Mucosa of descending colon (tissue), 3 donors: Measurements from ENCODE around the gene KRTAP4-11. TPM values are rescaled to one million over a fixed set of nuclear protein-coding genes. Genes with fewer than 3 reads are reported as not detected.

Experiments used
- ATAC-seq: fragments of 200-7000 bp; cut with Tn5 transposase; one replicate; pipeline ENCODE4 v1.9.1; 2020; ENCODE audit warnings: mild to moderate bottlenecking, moderate library complexity
- DNase-seq, 3 donors: peaks; one replicate each; pipeline ENCODE4 v3.0.0-alpha.2; 2020
- H3K36me3 ChIP-seq: fragments of 200-600 bp; one replicate; pipeline ENCODE4 v1.8.0; 2021; ENCODE audit warnings: low read depth, mild to moderate bottlenecking
- H3K4me1 ChIP-seq: fragments of 200-600 bp; one replicate; pipeline ENCODE4 v1.8.0; 2021; ENCODE audit warnings: low read depth, mild to moderate bottlenecking
- H3K4me3 ChIP-seq: fragments of 200-600 bp; one replicate; pipeline ENCODE4 v1.8.0; 2021; ENCODE audit warnings: mild to moderate bottlenecking
- H3K9me3 ChIP-seq: fragments of 200-600 bp; one replicate; pipeline ENCODE4 v1.8.0; 2021; ENCODE audit warnings: mild to moderate bottlenecking
- intact Hi-C, 2 donors: fragments of 100-400 bp; cut with DNase I in 1 of 2; cut with micrococcal nuclease in 1 of 2; formaldehyde crosslinking; loops; one replicate each; pipeline versions ENCODE4 v1.11.0 to v1.11.1; 2022; cut with DNase I, micrococcal nuclease
- total RNA-seq, 3 donors: library from RNA; stranded (reverse); fragmentation: NEBNext Ultra II Directional in 2 of 3; extraction: Animal tissue kit (Norgen Biotek cat#: 25700) in 2 of 3; gene quantifications; one replicate each; pipeline versions ENCODE4 v1.2.1 to v1.2.4, GENCODE V29; 2021 to 2023
- TF ChIP-seq, protein P1 (sequence below): fragments of 200-600 bp; IDR thresholded peaks from one replicate; pipeline ENCODE4 v1.8.0; 2022; ENCODE audit warnings: antibody characterized with exemption, mild to moderate bottlenecking
- donor health status: DM: no; HTN: no; CAD: no; lungs with moderate emphysema.
- donor health status: DM: no; HTN: no; CAD: no.
- donor health status: DM: no; HTN: yes; CAD: no.

KRTAP4-11 gene
- total RNA-seq, 3 donors from 2014 or later: not detected

DNA sequence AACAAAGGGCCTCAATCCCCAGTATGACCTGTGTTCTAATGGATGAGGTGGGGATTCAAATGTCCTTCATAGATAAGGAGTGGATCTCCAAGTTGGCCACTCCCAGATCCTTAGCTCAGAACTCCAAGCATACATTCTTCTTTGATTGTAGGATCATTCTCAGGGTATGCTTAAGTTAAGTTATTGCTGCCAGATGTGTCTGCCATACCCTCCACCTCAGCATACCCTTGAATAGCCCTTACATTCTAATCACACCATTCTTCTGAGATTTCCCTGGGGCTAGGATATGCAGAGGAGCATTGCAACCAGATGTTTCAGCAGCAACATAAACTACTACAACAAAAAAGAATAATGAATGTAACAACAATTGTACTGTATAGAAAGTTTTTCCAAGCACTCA lies 50.9 kb downstream of the KRTAP4-11 start:
- ATAC-seq: no peak
- Histone ChIP-seq H3K9me3 (no peaks in the 10 kb centered on the region), H3K4me1 (no peaks in the 10 kb centered on the region), H3K36me3 (no peaks in the 10 kb centered on the region), H3K4me3 (no peak overlapping the region)
- no peak for DNase-seq
- TF ChIP-seq, protein P1, sequence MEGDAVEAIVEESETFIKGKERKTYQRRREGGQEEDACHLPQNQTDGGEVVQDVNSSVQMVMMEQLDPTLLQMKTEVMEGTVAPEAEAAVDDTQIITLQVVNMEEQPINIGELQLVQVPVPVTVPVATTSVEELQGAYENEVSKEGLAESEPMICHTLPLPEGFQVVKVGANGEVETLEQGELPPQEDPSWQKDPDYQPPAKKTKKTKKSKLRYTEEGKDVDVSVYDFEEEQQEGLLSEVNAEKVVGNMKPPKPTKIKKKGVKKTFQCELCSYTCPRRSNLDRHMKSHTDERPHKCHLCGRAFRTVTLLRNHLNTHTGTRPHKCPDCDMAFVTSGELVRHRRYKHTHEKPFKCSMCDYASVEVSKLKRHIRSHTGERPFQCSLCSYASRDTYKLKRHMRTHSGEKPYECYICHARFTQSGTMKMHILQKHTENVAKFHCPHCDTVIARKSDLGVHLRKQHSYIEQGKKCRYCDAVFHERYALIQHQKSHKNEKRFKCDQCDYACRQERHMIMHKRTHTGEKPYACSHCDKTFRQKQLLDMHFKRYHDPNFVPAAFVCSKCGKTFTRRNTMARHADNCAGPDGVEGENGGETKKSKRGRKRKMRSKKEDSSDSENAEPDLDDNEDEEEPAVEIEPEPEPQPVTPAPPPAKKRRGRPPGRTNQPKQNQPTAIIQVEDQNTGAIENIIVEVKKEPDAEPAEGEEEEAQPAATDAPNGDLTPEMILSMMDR: no peak
- intact Hi-C loops: no loop called here

Other genes with a start within 250 kb of the KRTAP4-11 start
- 1,000 to 10,000 TPM in 2 of 3 donors, 100 to 1,000 TPM in 1; 553 to 1,810 (median 1,312) TPM for gene KRT20, start 233.1 kb downstream of the KRTAP4-11 start, total RNA-seq
- gene KRT23, start 180.7 kb downstream of the KRTAP4-11 start, total RNA-seq: under 1 TPM in 1 of 3 donors, not detected in 2; 0.53 TPM
- gene KRT39, start 151.4 kb downstream of the KRTAP4-11 start, total RNA-seq: under 1 TPM in 1 of 3 donors, not detected in 2; 0.52 TPM
- gene KRT40, start 134.0 kb downstream of the KRTAP4-11 start, total RNA-seq: under 1 TPM in 1 of 3 donors, not detected in 2; 0.22 TPM
- gene KRTAP3-3, start 124.2 kb downstream of the KRTAP4-11 start, total RNA-seq: not detected
- gene KRTAP3-2, start 118.5 kb downstream of the KRTAP4-11 start, total RNA-seq: not detected
- gene KRTAP3-1, start 109.2 kb downstream of the KRTAP4-11 start, total RNA-seq: not detected
- not detected for gene KRTAP1-5, start 91.2 kb downstream of the KRTAP4-11 start, total RNA-seq
- gene KRTAP1-4, start 88.2 kb downstream of the KRTAP4-11 start, total RNA-seq: not detected
- not detected for gene KRTAP1-3, start 83.5 kb downstream of the KRTAP4-11 start, total RNA-seq
- not detected for gene KRTAP1-1, start 76.9 kb downstream of the KRTAP4-11 start, total RNA-seq
- gene KRTAP2-1, start 71.1 kb downstream of the KRTAP4-11 start, total RNA-seq: not detected
- not detected for gene KRTAP2-2, start 63.1 kb downstream of the KRTAP4-11 start, total RNA-seq
- not detected for gene KRTAP2-3, start 58.3 kb downstream of the KRTAP4-11 start, total RNA-seq
- not detected for gene KRTAP2-4, start 52.5 kb downstream of the KRTAP4-11 start, total RNA-seq
- gene KRTAP4-7, start 34.2 kb downstream of the KRTAP4-11 start, total RNA-seq: not detected
- gene KRTAP4-8, start 20.2 kb downstream of the KRTAP4-11 start, total RNA-seq: not detected
- gene KRTAP4-16, start 16.2 kb downstream of the KRTAP4-11 start, total RNA-seq: not detected
- not detected for gene KRTAP4-9, start 13.0 kb downstream of the KRTAP4-11 start, total RNA-seq
- not detected for gene KRTAP4-12, start 5.8 kb upstream of the KRTAP4-11 start, total RNA-seq
- not detected for gene KRTAP4-6, start 22.2 kb upstream of the KRTAP4-11 start, total RNA-seq
- gene KRTAP4-5, start 31.5 kb upstream of the KRTAP4-11 start, total RNA-seq: not detected
- not detected for gene KRTAP4-4, start 42.4 kb upstream of the KRTAP4-11 start, total RNA-seq
- gene KRTAP4-3, start 49.8 kb upstream of the KRTAP4-11 start, total RNA-seq: not detected
- not detected for gene KRTAP4-2, start 59.8 kb upstream of the KRTAP4-11 start, total RNA-seq
- gene KRTAP4-1, start 66.5 kb upstream of the KRTAP4-11 start, total RNA-seq: under 1 TPM in 1 of 3 donors, not detected in 2; 0.84 TPM
- not detected for gene KRTAP9-1, start 71.5 kb upstream of the KRTAP4-11 start, total RNA-seq
- not detected for gene KRTAP9-2, start 108.3 kb upstream of the KRTAP4-11 start, total RNA-seq
- not detected for gene KRTAP9-3, start 114.1 kb upstream of the KRTAP4-11 start, total RNA-seq
- not detected for gene KRTAP9-8, start 119.6 kb upstream of the KRTAP4-11 start, total RNA-seq
- not detected for gene KRTAP9-4, start 131.3 kb upstream of the KRTAP4-11 start, total RNA-seq
- not detected for gene KRTAP9-9, start 137.0 kb upstream of the KRTAP4-11 start, total RNA-seq
- gene KRTAP9-6, start 147.0 kb upstream of the KRTAP4-11 start, total RNA-seq: not detected
- not detected for gene KRTAP9-7, start 157.3 kb upstream of the KRTAP4-11 start, total RNA-seq
- not detected for gene KRTAP29-1, start 184.5 kb upstream of the KRTAP4-11 start, total RNA-seq
- gene KRTAP16-1, start 190.9 kb upstream of the KRTAP4-11 start, total RNA-seq: not detected
- not detected for gene KRTAP17-1, start 197.3 kb upstream of the KRTAP4-11 start, total RNA-seq
- not detected for gene KRT33A, start 232.5 kb upstream of the KRTAP4-11 start, total RNA-seq